Trophoblast cell (in vitro differentiated cells and primary cell): Measurements from ENCODE around the gene C10orf143. TPM values are rescaled to one million over a fixed set of nuclear protein-coding genes. Genes with fewer than 3 reads are reported as not detected.

Experiments used
- DNase-seq, 2 donors: peaks; one replicate each; pipeline ENCODE4 v3.0.0-alpha.2; 2016
- H2AFZ ChIP-seq: 2 replicates; pipeline ENCODE4 v1.6.1; 2013; ENCODE audit warnings: low read length, moderate library complexity, mild to moderate bottlenecking; ENCODE audit not compliant: insufficient read depth, poor library complexity
- H2AK5ac ChIP-seq: 2 replicates; pipeline ENCODE4 v1.6.1; 2013; ENCODE audit warnings: mild to moderate bottlenecking, low read length
- H2BK120ac ChIP-seq: 2 replicates; pipeline ENCODE4 v1.6.1; 2013; ENCODE audit warnings: low read length, mild to moderate bottlenecking, moderate library complexity; ENCODE audit not compliant: insufficient read depth, poor library complexity
- H2BK12ac ChIP-seq: 2 replicates; pipeline ENCODE4 v1.6.1; 2013; ENCODE audit warnings: mild to moderate bottlenecking, low read length, moderate library complexity
- H2BK5ac ChIP-seq: 2 replicates; pipeline ENCODE4 v1.6.1; 2013; ENCODE audit warnings: low read length, low read depth, moderate library complexity, mild to moderate bottlenecking; ENCODE audit not compliant: poor library complexity
- H3K14ac ChIP-seq: 2 replicates; pipeline ENCODE4 v1.6.1; 2013; ENCODE audit warnings: mild to moderate bottlenecking, low read length
- H3K18ac ChIP-seq: 2 replicates; pipeline ENCODE4 v1.6.1; 2013; ENCODE audit warnings: mild to moderate bottlenecking, low read length
- H3K23ac ChIP-seq: 2 replicates; pipeline ENCODE4 v1.6.1; 2013; ENCODE audit warnings: low read length
- H3K27ac ChIP-seq: 2 replicates; pipeline ENCODE4 v1.5.1; 2013; ENCODE audit warnings: low read depth, mild to moderate bottlenecking, inconsistent platforms, low read length, moderate library complexity
- H3K27me3 ChIP-seq: 2 replicates; pipeline ENCODE4 v1.6.1; 2013; ENCODE audit warnings: inconsistent platforms, mild to moderate bottlenecking, low read length, moderate library complexity; ENCODE audit not compliant: insufficient read depth
- H3K36me3 ChIP-seq, 2 experiments: 1 replicate in 1 of 2; 2 replicates in 1 of 2; pipeline ENCODE4 v1.6.1; 2013; ENCODE audit warnings: low read length in 2 of 2, mild to moderate bottlenecking in 2 of 2, moderate library complexity in 1 of 2; ENCODE audit not compliant: insufficient read depth in 2 of 2, control insufficient read depth in 1 of 2
- H3K4ac ChIP-seq: 2 replicates; pipeline ENCODE4 v1.6.1; 2013; ENCODE audit warnings: low read depth, mild to moderate bottlenecking, low read length, moderate library complexity
- H3K4me1 ChIP-seq, 2 experiments: 1 replicate in 1 of 2; 2 replicates in 1 of 2; pipeline ENCODE4 v1.6.1; 2013; ENCODE audit warnings: low read length in 2 of 2, mild to moderate bottlenecking in 2 of 2, moderate library complexity in 1 of 2; ENCODE audit not compliant: insufficient read depth in 2 of 2, control insufficient read depth in 1 of 2
- H3K4me2 ChIP-seq: 2 replicates; pipeline ENCODE4 v1.6.1; 2013; ENCODE audit warnings: inconsistent platforms, mild to moderate bottlenecking, low read length, moderate library complexity
- H3K4me3 ChIP-seq: 2 replicates; pipeline ENCODE4 v1.5.1; 2013; ENCODE audit warnings: mild to moderate bottlenecking, low read depth, low read length, inconsistent platforms
- H3K79me1 ChIP-seq: one replicate; pipeline ENCODE4 v1.6.1; 2013; ENCODE audit warnings: low read length
- H3K79me2 ChIP-seq: 2 replicates; pipeline ENCODE4 v1.6.1; 2013; ENCODE audit warnings: low read length, mild to moderate bottlenecking; ENCODE audit not compliant: control insufficient read depth, insufficient read depth, poor library complexity
- H3K9ac ChIP-seq: 2 replicates; pipeline ENCODE4 v1.6.1; 2013; ENCODE audit warnings: mild to moderate bottlenecking, low read length
- H3K9me3 ChIP-seq: 2 replicates; pipeline ENCODE4 v1.6.1; 2013; ENCODE audit warnings: low read depth, mild to moderate bottlenecking, control low read depth, inconsistent platforms, low read length; ENCODE audit not compliant: insufficient read depth
- H4K12ac ChIP-seq: 2 replicates; pipeline ENCODE4 v1.6.1; 2013; ENCODE audit warnings: low read depth, mild to moderate bottlenecking, low read length, moderate library complexity
- H4K8ac ChIP-seq: 2 replicates; pipeline ENCODE4 v1.6.1; 2013; ENCODE audit warnings: low read depth, mild to moderate bottlenecking, low read length, moderate library complexity
- H4K91ac ChIP-seq: one replicate; pipeline ENCODE4 v1.6.1; 2013; ENCODE audit warnings: low read depth, mild to moderate bottlenecking, low read length, moderate library complexity
- WGBS: extraction: QIAGEN DNeasy Blood & Tissue Kit; methylation state at CpG from one replicate; pipeline ENCODE4 v1.1.7; 2013; ENCODE audit warnings: missing lambda C conversion rate; ENCODE audit not compliant: insufficient read length, insufficient coverage; ENCODE audit errors: extremely low coverage; 5-methylcytosine and 5-hydroxymethylcytosine counted together
- polyA plus RNA-seq: library from polyadenylated mRNA; stranded (reverse); fragments of 200-250 nt; gene quantifications from 2 replicates; pipeline ENCODE4 v1.2.3, GENCODE V29; 2013

C10orf143 gene
- 0.94 and 1.4 TPM in 2 replicates for polyA plus RNA-seq

GRCh38 chr10:130110246-130111112 is at the start of gene C10orf143:
Gene C10orf143 (minus strand): TSS chr10:130110830. CDS start chr10:130110772, 58 bp downstream.
- Histone ChIP-seq H4K8ac (peak within 1 kb of the TSS; percentile 90), H3K14ac (peak within 1 kb of the TSS; percentile 71), H3K27me3 (no peaks in the 10 kb centered on the region), H3K4me1 (peaks cover 0 to 12% of the 10 kb centered on the region in 2 experiments), H3K27ac (peak within 1 kb of the TSS; percentile 83), H3K9me3 (peaks cover 4% of the 10 kb centered on the region), H2BK12ac (no peak within 1 kb of the TSS), H2AK5ac (peak within 1 kb of the TSS; percentile 6), H4K12ac (peak within 1 kb of the TSS; percentile 66), H3K9ac (peak within 1 kb of the TSS; percentile 84), H3K4me3 (peak within 1 kb of the TSS; percentile 81), H3K36me3 (no peaks in the 10 kb centered on the region), H3K18ac (peak within 1 kb of the TSS; percentile 72), H3K79me1 (peaks cover 12% of the 10 kb centered on the region), H2BK120ac (peak within 1 kb of the TSS; percentile 73), H4K91ac (peak within 1 kb of the TSS; percentile 80), H3K4ac (peak within 1 kb of the TSS; percentile 2), H3K79me2 (peaks cover 3% of the 10 kb centered on the region), H2AFZ (peak within 1 kb of the TSS; percentile 94), H3K4me2 (peak within 1 kb of the TSS; percentile 92), H2BK5ac (peak within 1 kb of the TSS; percentile 84), H3K23ac (no peak within 1 kb of the TSS)
- no CpG with 5 or more reads among the region's 71 CpGs for WGBS
- peak; percentile 97 to 99 for DNase-seq

DNA sequence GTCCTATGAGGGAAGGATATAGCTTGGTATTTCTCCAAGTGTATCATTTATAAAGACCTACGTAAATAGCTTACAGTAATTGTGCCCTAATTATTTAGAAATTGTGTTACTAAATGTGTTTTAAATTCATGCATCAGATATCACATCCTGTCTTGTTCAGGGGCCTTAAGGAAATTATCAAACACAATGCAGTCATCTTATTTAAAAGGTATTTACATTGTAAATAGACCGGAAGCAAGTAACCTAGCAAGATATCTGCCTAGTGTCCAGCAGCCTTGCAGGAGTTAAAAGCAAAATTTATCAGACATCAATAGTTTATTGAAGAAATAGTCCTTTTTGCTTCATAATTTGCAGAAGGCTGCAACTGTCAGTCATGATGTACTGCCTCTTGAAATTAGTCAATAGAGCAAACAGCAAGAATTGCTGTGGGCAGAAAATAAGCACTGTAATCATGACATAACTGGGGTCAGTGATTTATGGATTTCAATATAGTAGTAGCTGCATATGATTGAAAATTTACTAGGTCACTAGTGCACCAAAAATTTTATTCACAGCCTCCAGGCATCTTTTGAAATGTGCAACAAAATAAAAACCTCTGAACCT is 48.7 kb upstream of the C10orf143 start:
- no peak overlapping the region for H2AK5ac ChIP-seq
- no CpG with 5 or more reads among the region's 2 CpGs for WGBS
- peaks cover 2% of the 10 kb centered on the region for H3K9me3 ChIP-seq
- H3K18ac ChIP-seq, result no peak overlapping the region
- H3K9ac ChIP-seq, result no peak overlapping the region
- DNase-seq, result no peak
- no peak overlapping the region for H4K12ac ChIP-seq
- H3K79me2 ChIP-seq, result peaks cover 2% of the 10 kb centered on the region
- H4K91ac ChIP-seq, result no peak overlapping the region
- H4K8ac ChIP-seq, result no peak overlapping the region
- peaks cover 8 to 16% of the 10 kb centered on the region in 2 experiments for H3K36me3 ChIP-seq
- H2BK12ac ChIP-seq, result no peak overlapping the region
- no peak overlapping the region for H2BK5ac ChIP-seq
- no peak overlapping the region for H3K23ac ChIP-seq
- no peaks in the 10 kb centered on the region for H3K79me1 ChIP-seq
- no peak overlapping the region for H3K4ac ChIP-seq
- H3K14ac ChIP-seq, result no peak overlapping the region
- H2BK120ac ChIP-seq, result no peak overlapping the region
- no peaks in the 10 kb centered on the region for H3K27me3 ChIP-seq
- H2AFZ ChIP-seq, result no peak overlapping the region
- no peaks in the 10 kb centered on the region for H3K4me1 ChIP-seq
- H3K4me3 ChIP-seq, result no peak overlapping the region
- no peak overlapping the region for H3K27ac ChIP-seq
- no peak overlapping the region for H3K4me2 ChIP-seq

DNA sequence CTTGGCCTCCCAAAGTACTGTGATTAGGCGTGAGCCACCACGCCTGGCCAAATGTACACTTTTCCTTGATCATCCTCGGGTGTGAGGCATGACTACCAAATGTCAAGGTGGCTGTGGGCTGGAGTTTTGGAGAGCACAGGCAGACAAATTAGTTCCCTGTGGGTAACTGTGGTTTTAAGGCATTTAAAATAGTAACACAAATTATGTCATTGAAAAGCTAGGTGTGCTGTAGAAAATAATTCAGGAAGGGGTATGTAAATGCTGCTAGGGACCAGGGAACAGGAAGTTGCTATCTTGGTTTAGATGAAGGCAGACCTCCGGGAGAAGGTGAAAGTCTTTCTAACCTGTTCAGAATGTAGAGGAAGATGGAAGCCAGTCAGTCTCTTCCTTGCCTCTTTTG is 35.4 kb upstream of the C10orf143 start:
- no peak for DNase-seq
- no peak overlapping the region for H3K4me2 ChIP-seq
- no peaks in the 10 kb centered on the region for H3K79me1 ChIP-seq
- no peak overlapping the region for H2BK5ac ChIP-seq
- H4K12ac ChIP-seq, result no peak overlapping the region
- WGBS, result no CpG with 5 or more reads among the region's 4 CpGs
- no peak overlapping the region for H4K8ac ChIP-seq
- H3K4me1 ChIP-seq, result no peaks in the 10 kb centered on the region
- no peak overlapping the region for H3K4me3 ChIP-seq
- no peak overlapping the region for H2AFZ ChIP-seq
- no peak overlapping the region for H3K4ac ChIP-seq
- peaks cover 12 to 25% of the 10 kb centered on the region in 2 experiments for H3K36me3 ChIP-seq
- no peak overlapping the region for H2BK12ac ChIP-seq
- H4K91ac ChIP-seq, result no peak overlapping the region
- no peak overlapping the region for H3K27ac ChIP-seq
- no peak overlapping the region for H3K14ac ChIP-seq
- no peak overlapping the region for H2AK5ac ChIP-seq
- H3K9ac ChIP-seq, result no peak overlapping the region
- no peak overlapping the region for H3K18ac ChIP-seq
- H3K9me3 ChIP-seq, result no peaks in the 10 kb centered on the region
- H2BK120ac ChIP-seq, result no peak overlapping the region
- no peaks in the 10 kb centered on the region for H3K27me3 ChIP-seq
- peaks cover 3% of the 10 kb centered on the region for H3K79me2 ChIP-seq
- H3K23ac ChIP-seq, result no peak overlapping the region

DNA sequence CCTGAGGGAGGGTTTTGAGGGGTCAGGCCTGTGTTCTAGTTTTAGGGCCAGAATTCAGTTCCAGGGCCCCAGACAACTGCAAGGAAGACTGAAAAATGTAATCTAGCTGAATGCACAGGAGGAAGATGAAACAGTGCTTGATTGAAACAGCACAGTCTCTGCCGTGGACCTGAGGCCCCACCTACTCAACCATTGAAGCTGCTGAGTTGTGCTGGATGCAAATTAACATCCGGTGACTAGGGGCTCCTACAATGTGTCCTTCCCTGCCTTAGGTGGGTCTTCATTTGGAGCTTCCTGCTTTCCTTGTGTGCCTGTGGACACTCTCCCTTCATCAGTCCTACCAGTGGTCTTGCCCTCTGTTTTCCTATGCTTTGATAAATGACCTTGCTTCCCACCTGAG is 31.2 kb upstream of the C10orf143 start:
- no peak overlapping the region for H3K18ac ChIP-seq
- no peak overlapping the region for H3K4me3 ChIP-seq
- no peak overlapping the region for H4K8ac ChIP-seq
- no peaks in the 10 kb centered on the region for H3K9me3 ChIP-seq
- H2AK5ac ChIP-seq, result no peak overlapping the region
- H3K4me2 ChIP-seq, result no peak overlapping the region
- peaks cover 20% of the 10 kb centered on the region for H3K79me2 ChIP-seq
- no peak overlapping the region for H4K12ac ChIP-seq
- no peak overlapping the region for H2AFZ ChIP-seq
- no peak overlapping the region for H3K23ac ChIP-seq
- no peak overlapping the region for H2BK120ac ChIP-seq
- peaks cover 4% of the 10 kb centered on the region for H3K79me1 ChIP-seq
- no peak for DNase-seq
- no peak overlapping the region for H3K27ac ChIP-seq
- no peak overlapping the region for H2BK12ac ChIP-seq
- H3K4ac ChIP-seq, result peak overlapping the region; percentile 51
- no peak overlapping the region for H3K14ac ChIP-seq
- no peak overlapping the region for H2BK5ac ChIP-seq
- H3K4me1 ChIP-seq, result peaks cover 4 to 10% of the 10 kb centered on the region in 2 experiments
- peaks cover 5 to 19% of the 10 kb centered on the region in 2 experiments for H3K36me3 ChIP-seq
- no CpG with 5 or more reads among the region's 2 CpGs for WGBS
- H3K27me3 ChIP-seq, result no peaks in the 10 kb centered on the region
- no peak overlapping the region for H3K9ac ChIP-seq
- no peak overlapping the region for H4K91ac ChIP-seq
